Colonic mucosa (tissue), 4 donors: ENCODE data around the gene TELO2. TPM values are rescaled to one million over a fixed set of nuclear protein-coding genes. Genes with fewer than 3 reads are reported as not detected.

Experiments used
- DNase-seq: peaks from one replicate; pipeline ENCODE4 v3.0.0-alpha.2; 2020
- H3K27ac ChIP-seq: fragments of 200-600 bp; one replicate; pipeline ENCODE4 v1.8.0; 2021
- H3K27me3 ChIP-seq: fragments of 200-600 bp; one replicate; pipeline ENCODE4 v1.8.0; 2021
- H3K36me3 ChIP-seq: fragments of 200-600 bp; one replicate; pipeline ENCODE4 v1.8.0; 2021
- H3K4me1 ChIP-seq: fragments of 200-600 bp; one replicate; pipeline ENCODE4 v1.8.0; 2021; ENCODE audit warnings: mild to moderate bottlenecking
- H3K4me3 ChIP-seq: fragments of 200-600 bp; one replicate; pipeline ENCODE4 v1.8.0; 2021
- H3K9ac ChIP-seq, 2 donors: one replicate each; pipeline ENCODE4 v1.7.0; 2013; ENCODE audit warnings: control low read depth in 2 of 2, low read depth in 2 of 2, low read length in 2 of 2
- H3K9me3 ChIP-seq: fragments of 200-600 bp; one replicate; pipeline ENCODE4 v1.8.0; 2021
- intact Hi-C: fragments of 100-400 bp; cut with DNase I; formaldehyde crosslinking; loops from one replicate; pipeline ENCODE4 v1.14.1; 2022
- total RNA-seq, 2 donors: library from RNA; stranded (reverse); fragmentation: NEBNext Ultra II Directional in 1 of 2; extraction: Animal tissue kit (Norgen Biotek cat#: 25700) in 1 of 2; gene quantifications; one replicate each; pipeline ENCODE4 v1.2.1, GENCODE V29; 2021
- TF ChIP-seq, protein P1 (sequence below): fragments of 200-600 bp; IDR thresholded peaks from one replicate; pipeline ENCODE4 v1.8.0; 2022; ENCODE audit warnings: antibody characterized with exemption, mild to moderate bottlenecking
- donor health status: healthy.
- donor health status: DM: no; HTN: no; CAD: no.
- donor health status: DM: no; HTN: no; CAD: no.

Gene TELO2
- total RNA-seq, 2 donors from 2014 or later = 18.4 to 76.0 TPM

DNA sequence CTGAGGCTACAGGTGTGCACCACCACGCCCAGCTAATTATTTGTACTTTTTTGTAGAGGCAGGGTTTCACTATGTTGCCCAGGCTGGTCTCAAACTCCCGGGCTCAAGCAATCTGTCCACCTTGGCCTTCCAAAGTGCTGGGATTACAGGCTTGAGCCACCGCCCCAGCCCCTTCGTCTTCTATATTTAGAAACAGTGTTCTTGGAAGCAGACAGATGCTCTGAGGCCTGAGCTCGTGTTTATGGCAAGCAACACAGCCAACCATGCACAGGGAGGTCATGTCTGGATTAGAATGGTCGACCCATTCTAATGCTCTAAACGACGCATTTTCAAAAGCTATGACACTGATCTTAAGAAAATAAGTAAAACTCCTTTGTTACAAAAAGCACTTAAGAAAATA, 56.9 kb downstream of the TELO2 start:
- Histone ChIP-seq H3K27ac (no peak overlapping the region), H3K9ac (no peak overlapping the region), H3K9me3 (no peaks in the 10 kb centered on the region), H3K36me3 (no peaks in the 10 kb centered on the region), H3K4me1 (peaks cover 5% of the 10 kb centered on the region), H3K4me3 (no peak overlapping the region), H3K27me3 (no peaks in the 10 kb centered on the region)
- intact Hi-C loops = no loop called here
- TF ChIP-seq, protein P1, sequence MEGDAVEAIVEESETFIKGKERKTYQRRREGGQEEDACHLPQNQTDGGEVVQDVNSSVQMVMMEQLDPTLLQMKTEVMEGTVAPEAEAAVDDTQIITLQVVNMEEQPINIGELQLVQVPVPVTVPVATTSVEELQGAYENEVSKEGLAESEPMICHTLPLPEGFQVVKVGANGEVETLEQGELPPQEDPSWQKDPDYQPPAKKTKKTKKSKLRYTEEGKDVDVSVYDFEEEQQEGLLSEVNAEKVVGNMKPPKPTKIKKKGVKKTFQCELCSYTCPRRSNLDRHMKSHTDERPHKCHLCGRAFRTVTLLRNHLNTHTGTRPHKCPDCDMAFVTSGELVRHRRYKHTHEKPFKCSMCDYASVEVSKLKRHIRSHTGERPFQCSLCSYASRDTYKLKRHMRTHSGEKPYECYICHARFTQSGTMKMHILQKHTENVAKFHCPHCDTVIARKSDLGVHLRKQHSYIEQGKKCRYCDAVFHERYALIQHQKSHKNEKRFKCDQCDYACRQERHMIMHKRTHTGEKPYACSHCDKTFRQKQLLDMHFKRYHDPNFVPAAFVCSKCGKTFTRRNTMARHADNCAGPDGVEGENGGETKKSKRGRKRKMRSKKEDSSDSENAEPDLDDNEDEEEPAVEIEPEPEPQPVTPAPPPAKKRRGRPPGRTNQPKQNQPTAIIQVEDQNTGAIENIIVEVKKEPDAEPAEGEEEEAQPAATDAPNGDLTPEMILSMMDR = no peak
- no peak for DNase-seq

DNA sequence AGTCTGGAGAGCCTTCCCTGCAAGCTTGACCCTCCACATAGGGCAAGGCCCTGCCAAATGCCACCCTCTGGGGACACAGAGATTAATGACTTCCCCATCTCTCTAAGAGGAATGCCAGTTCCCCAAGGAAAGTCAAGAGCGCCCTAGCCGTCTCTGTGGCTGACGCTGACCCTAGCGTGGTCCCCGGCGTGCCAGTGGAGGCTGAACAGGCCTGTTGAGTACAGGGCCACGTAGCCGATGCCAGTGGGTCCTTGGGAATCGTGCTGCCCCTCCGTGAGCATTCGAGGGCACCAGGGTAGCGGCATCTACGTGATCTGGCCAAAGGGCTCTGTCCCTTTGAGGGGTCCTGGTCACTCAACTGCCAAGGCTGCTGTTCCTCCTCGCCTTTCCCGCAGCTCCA, 57.5 kb downstream of the TELO2 start:
- no peaks in the 10 kb centered on the region for H3K9me3 ChIP-seq
- no peaks in the 10 kb centered on the region for H3K4me1 ChIP-seq

DNA sequence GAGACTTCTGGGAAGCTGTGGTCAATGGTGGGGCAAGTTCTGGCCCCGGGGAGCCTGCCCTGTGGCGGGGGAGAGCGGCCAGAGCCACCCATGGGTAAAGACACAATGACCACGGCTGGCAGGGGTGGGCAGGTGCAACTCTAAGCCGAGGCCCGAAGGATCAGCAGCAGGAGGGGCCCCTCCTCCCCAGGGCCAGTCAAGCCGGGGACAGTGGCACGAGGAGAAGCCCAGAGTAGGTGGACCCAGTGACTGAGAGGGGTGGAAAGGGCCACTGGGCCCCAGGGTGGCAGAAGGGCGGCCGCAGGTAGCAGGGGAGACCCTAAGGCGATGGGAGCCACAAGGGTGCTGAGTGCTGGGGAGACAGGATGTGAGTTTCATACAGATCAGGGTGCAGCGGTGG, 58.0 kb downstream of the TELO2 start:
- Histone ChIP-seq H3K4me1 (no peaks in the 10 kb centered on the region), H3K4me3 (no peak overlapping the region), H3K27me3 (no peaks in the 10 kb centered on the region), H3K36me3 (peaks cover 3% of the 10 kb centered on the region), H3K9me3 (no peaks in the 10 kb centered on the region), H3K9ac (no peak overlapping the region), H3K27ac (no peak overlapping the region)
- intact Hi-C loops = no loop called here
- TF ChIP-seq, protein P1 = no peak
- no peak for DNase-seq

More for the DNA sequence above, 57.5 kb downstream of the TELO2 start:
- no peaks in the 10 kb centered on the region for H3K36me3 ChIP-seq
- DNase-seq = no peak
- TF ChIP-seq, protein P1 = no peak
- H3K27me3 ChIP-seq = no peaks in the 10 kb centered on the region
- intact Hi-C loops = no loop called here
- no peak overlapping the region for H3K27ac ChIP-seq
- H3K4me3 ChIP-seq = no peak overlapping the region
- H3K9ac ChIP-seq = no peak overlapping the region

DNA sequence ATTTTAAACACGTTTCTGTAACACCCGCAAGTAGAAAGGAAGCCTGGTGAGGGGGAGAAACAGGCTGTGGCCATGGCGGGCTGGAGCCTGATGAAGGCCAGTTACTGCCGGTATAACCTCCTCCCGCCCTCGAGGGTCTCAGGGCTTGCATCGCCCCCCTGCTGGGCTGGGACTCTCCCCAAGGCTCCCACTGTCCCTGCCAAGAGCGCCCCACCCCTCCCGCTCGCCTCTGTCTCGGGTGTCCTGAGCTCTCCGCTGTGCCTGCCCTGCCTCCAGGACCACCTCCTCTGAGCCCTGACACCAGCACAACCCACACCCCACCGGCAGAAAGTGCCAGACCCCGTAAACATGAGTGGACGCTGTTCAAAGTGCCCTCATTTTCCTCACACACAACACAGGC, 59.0 kb downstream of the TELO2 start:
- Histone ChIP-seq H3K9me3 (no peaks in the 10 kb centered on the region), H3K4me3 (no peak overlapping the region), H3K9ac (no peak overlapping the region), H3K27me3 (no peaks in the 10 kb centered on the region), H3K27ac (no peak overlapping the region), H3K36me3 (peaks cover 4% of the 10 kb centered on the region), H3K4me1 (no peaks in the 10 kb centered on the region)
- intact Hi-C loops = no loop called here
- TF ChIP-seq, protein P1 = no peak
- DNase-seq = no peak

DNA sequence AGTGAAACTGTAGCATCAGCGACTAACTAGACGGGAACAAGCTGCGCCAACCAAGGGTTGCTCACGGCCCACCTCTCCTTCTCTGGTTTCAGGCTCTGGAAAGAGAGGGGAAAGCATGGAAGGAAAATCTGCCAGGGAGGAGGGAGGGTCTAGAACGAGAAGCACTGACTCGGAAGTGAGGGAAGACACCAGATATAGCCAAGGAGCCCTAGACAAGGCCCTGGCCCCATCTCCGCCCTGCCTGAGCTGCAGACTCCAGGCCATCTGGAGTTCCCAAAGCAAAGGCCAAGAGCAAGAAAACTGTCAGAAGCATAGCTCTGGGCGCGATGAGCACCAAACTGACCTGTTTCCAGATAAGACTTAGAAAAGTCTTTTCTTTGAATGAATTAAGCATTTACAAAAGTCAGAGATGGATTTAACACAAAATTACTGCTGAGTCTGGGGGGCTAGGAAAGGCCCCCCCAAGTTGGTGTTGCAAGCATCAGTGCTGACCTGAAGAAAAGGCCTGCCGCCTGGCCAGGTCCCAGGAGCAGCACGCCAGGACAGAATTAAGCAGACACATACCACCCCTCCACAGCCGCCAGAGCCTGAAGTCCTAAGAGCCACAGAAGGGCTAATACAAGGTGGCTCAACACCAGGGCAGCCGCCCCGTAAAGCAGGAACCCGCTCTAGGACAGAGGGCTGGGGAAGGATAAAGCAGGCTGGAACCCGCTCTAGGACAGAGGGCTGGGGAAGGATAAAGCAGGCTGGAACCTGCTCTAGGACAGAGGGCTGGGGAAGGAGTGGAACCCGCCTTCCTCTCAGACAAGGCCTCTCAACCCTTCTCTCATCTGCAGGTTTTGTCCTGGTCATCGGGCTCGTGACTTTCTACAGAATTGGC, 61.0 kb downstream of the TELO2 start:
- Histone ChIP-seq H3K27me3 (no peaks in the 10 kb centered on the region), H3K4me1 (no peaks in the 10 kb centered on the region), H3K36me3 (peaks cover 4% of the 10 kb centered on the region), H3K9ac (no peak overlapping the region), H3K4me3 (no peak overlapping the region), H3K9me3 (no peaks in the 10 kb centered on the region), H3K27ac (no peak overlapping the region)
- DNase-seq = no peak
- TF ChIP-seq, protein P1 = no peak
- intact Hi-C loops = no loop called here
